ENCODE data around the gene TSPAN18. TPM values are rescaled to one million over a fixed set of nuclear protein-coding genes. Genes with fewer than 3 reads are reported as not detected.

TSPAN18 gene
- total RNA-seq, 2 experiments from 2014 or later, result 5.8 to 8.2 TPM

DNA sequence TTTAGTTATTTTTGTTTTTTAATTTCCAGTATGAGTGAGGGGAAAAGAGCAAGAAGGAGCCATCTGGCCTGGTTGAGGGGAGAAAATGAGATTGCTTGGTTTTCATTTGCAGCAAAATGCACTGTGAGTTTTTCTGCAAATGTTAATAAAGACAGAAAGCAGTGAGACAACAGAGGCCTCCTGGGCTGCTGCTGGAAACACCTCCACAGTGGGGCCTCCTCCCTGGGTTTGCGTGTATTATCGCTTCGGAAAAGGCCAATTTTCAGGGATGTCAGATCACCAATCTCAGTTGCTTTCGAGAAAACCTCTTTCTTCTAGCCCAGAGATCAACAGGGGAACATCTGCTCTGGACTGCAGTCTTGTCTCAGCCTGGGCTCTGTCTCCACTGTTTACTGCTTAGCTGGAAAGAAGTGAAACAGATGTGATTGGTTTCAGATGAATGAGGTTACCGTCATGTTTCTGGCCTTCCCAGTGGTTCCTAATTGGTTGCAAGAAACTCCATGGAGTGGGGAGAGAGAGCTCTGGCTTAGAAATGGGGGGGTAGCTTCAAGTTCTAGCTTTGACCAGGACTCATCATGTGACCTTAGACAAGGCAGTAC lies 17.3 kb downstream of the TSPAN18 start:
- CTCF ChIA-PET, result interaction anchor here (1.0 to 1.1 kb wide), 2 partner anchors 32 to 33 kb away, joined by 3 read pairs; no protein-coding TSS in a partner anchor
- Mint-ChIP-seq H3K9me3 (no peaks in the 10 kb centered on the region), H3K27me3 (no peaks in the 10 kb centered on the region), H3K36me3 (no peaks in the 10 kb centered on the region), H3K27ac (no peak overlapping the region), H3K4me3 (no peak overlapping the region), H3K4me1 (ENCODE audit: low read depth) (peaks cover 42% of the 10 kb centered on the region)
- DNase-seq, result no peak
- intact Hi-C loops (cut with micrococcal nuclease), result no loop called here
- POLR2A ChIA-PET, result no interaction called here

DNA sequence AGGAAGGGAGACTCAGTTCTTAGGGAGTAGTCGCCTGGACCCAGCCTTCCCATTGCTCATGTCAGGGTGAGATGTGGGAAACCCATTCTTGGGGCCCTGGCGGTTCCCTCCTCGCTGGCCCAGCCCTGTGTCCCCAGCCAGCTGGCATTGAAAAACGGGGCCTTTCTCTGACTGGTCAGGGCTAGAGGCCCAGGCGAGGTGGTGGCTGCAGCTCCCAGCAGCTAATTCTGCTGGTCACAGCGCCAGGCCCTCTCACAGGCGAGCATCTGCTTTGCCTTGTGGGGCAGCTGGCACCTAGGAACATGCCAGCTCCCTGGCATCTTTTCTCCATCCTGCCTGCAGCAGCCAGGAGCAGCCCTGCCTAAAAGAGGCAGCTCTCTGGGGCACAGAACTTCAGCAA lies 20.1 kb downstream of the TSPAN18 start:
- peaks cover 41% of the 10 kb centered on the region for H3K4me1 Mint-ChIP-seq (ENCODE audit: low read depth)
- DNase-seq, result no peak
- intact Hi-C loops (cut with micrococcal nuclease), result no loop called here
- ChIA-PET CTCF (interaction anchor here (0.9 to 2.2 kb wide), 5 partner anchors 21 to 182 kb away, joined by 3 to 13 read pairs (median 3); no protein-coding TSS in a partner anchor), POLR2A (interaction anchor here (1.0 to 1.8 kb wide), 2 partner anchors 12 to 18 kb away, joined by 3 to 5 read pairs; no protein-coding TSS in a partner anchor)
- no peak overlapping the region for H3K4me3 Mint-ChIP-seq
- no peaks in the 10 kb centered on the region for H3K27me3 Mint-ChIP-seq
- no peak overlapping the region for H3K27ac Mint-ChIP-seq
- H3K9me3 Mint-ChIP-seq, result no peaks in the 10 kb centered on the region
- H3K36me3 Mint-ChIP-seq, result no peaks in the 10 kb centered on the region

DNA sequence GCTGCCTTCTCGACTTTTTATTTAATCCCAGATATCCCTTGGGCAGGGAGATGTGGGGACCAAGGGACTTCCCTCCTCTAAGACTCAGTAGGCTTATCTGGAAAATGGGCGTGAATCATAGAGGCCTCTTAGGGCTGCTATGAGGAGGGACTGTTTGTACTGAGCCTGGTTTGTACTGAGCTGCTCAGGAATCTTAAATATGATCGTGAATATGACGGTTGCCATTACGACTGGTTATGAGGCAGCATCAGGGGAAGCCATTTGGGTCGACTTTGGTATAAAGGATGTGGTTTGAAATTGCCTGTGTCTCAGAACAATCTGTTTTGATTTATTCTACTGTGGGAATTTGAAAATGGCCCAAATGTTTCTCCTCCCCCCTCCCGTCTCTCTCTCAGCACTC lies 20.6 kb downstream of the TSPAN18 start:
- H3K36me3 Mint-ChIP-seq, result no peaks in the 10 kb centered on the region
- H3K9me3 Mint-ChIP-seq, result no peaks in the 10 kb centered on the region
- no peak overlapping the region for H3K27ac Mint-ChIP-seq
- ChIA-PET CTCF (interaction anchor here (1.0 to 2.2 kb wide), 3 partner anchors 28 to 182 kb away, joined by 3 to 13 read pairs (median 6); no protein-coding TSS in a partner anchor), POLR2A (interaction anchor here (1.0 to 1.8 kb wide), 2 partner anchors 12 to 18 kb away, joined by 3 to 5 read pairs; no protein-coding TSS in a partner anchor)
- peaks cover 45% of the 10 kb centered on the region for H3K4me1 Mint-ChIP-seq (ENCODE audit: low read depth)
- no peak overlapping the region for H3K4me3 Mint-ChIP-seq
- no peak for DNase-seq
- intact Hi-C loops (cut with micrococcal nuclease), result no loop called here
- no peaks in the 10 kb centered on the region for H3K27me3 Mint-ChIP-seq

DNA sequence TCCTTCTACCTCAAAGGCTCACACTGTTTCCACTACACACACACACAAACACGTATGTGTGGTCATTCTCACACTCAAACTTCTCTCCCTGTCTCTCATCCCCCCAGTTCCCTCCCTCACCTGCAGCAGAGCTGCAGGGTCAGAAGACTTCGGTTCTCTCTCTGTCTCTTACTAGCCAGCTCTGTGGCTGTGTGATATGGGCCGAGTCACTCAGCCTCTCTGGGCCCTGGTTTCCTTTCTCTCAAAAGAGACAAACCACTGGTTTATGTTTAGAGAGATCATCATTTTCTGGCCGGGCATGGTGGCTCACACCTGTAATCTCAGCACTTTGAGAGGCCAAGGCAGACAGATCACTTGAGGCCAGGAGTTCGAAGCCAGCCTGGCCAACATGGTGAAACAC lies 21.1 kb downstream of the TSPAN18 start:
- no peaks in the 10 kb centered on the region for H3K27me3 Mint-ChIP-seq
- ChIA-PET POLR2A (interaction anchor here (1.0 to 1.8 kb wide), 2 partner anchors 11 to 18 kb away, joined by 3 to 5 read pairs; no protein-coding TSS in a partner anchor), CTCF (interaction anchor here (1.8 to 2.2 kb wide), 2 partner anchors 28 to 181 kb away, joined by 6 to 13 read pairs; no protein-coding TSS in a partner anchor)
- H3K4me1 Mint-ChIP-seq (ENCODE audit: low read depth), result peaks cover 45% of the 10 kb centered on the region
- no peaks in the 10 kb centered on the region for H3K9me3 Mint-ChIP-seq
- DNase-seq, result no peak
- H3K36me3 Mint-ChIP-seq, result no peaks in the 10 kb centered on the region
- intact Hi-C loops (cut with micrococcal nuclease), result no loop called here
- no peak overlapping the region for H3K27ac Mint-ChIP-seq
- no peak overlapping the region for H3K4me3 Mint-ChIP-seq

DNA sequence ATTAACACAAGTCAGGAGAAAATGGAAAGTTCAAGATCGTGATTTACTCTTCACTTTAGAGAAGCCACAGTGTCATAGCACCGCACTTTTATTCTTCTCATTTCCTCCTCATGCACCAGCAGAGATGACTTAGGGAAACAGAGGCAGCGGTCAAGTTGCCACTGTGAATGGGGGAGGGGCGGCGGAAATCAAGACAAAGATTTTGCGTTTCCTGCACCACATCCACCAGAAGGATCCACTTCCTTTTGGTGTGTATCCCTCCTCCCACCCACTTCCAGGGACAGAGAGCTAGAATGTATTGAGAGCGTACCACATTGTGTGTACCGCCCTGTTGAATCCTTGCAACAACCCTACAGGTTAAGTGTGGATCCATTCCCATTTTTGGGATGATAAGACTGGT lies 21.8 kb downstream of the TSPAN18 start:
- no peak for DNase-seq
- Mint-ChIP-seq H3K36me3 (no peaks in the 10 kb centered on the region), H3K27ac (no peak overlapping the region), H3K27me3 (no peaks in the 10 kb centered on the region), H3K4me1 (ENCODE audit: low read depth) (peaks cover 43% of the 10 kb centered on the region), H3K9me3 (no peaks in the 10 kb centered on the region), H3K4me3 (no peak overlapping the region)
- CTCF ChIA-PET, result interaction anchor here (1.0 to 1.3 kb wide), 3 partner anchors 12 to 27 kb away, joined by 3 to 6 read pairs (median 4); no protein-coding TSS in a partner anchor
- POLR2A ChIA-PET, result no interaction called here
- intact Hi-C loops (cut with micrococcal nuclease), result no loop called here

DNA sequence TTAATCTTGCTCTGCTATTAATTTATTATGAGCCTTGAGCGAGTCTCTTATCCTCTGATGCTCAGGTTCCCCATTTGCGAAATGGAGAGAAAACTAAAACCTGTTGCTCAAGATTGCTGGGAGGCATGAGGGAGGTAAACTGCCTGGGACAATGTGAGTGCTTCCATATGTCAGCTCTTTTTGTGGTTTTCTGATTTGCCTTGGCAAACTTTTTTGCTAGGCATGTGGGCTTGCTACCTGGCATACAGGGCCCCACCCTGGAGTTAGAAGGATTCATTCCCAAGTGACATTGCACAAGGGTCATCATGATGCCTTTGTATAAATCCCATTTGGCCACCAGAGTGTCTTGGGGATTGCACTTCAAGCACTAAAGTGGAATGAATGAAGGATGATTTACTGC lies 22.4 kb downstream of the TSPAN18 start:
- Mint-ChIP-seq H3K27me3 (no peaks in the 10 kb centered on the region), H3K36me3 (no peaks in the 10 kb centered on the region), H3K27ac (no peak overlapping the region), H3K4me3 (no peak overlapping the region), H3K4me1 (ENCODE audit: low read depth) (peaks cover 39% of the 10 kb centered on the region), H3K9me3 (no peaks in the 10 kb centered on the region)
- intact Hi-C loops (cut with micrococcal nuclease), result no loop called here
- POLR2A ChIA-PET, result no interaction called here
- DNase-seq, result no peak
- CTCF ChIA-PET, result interaction anchor here (1.0 to 1.3 kb wide), 3 partner anchors 11 to 27 kb away, joined by 3 to 6 read pairs (median 4); no protein-coding TSS in a partner anchor

DNA sequence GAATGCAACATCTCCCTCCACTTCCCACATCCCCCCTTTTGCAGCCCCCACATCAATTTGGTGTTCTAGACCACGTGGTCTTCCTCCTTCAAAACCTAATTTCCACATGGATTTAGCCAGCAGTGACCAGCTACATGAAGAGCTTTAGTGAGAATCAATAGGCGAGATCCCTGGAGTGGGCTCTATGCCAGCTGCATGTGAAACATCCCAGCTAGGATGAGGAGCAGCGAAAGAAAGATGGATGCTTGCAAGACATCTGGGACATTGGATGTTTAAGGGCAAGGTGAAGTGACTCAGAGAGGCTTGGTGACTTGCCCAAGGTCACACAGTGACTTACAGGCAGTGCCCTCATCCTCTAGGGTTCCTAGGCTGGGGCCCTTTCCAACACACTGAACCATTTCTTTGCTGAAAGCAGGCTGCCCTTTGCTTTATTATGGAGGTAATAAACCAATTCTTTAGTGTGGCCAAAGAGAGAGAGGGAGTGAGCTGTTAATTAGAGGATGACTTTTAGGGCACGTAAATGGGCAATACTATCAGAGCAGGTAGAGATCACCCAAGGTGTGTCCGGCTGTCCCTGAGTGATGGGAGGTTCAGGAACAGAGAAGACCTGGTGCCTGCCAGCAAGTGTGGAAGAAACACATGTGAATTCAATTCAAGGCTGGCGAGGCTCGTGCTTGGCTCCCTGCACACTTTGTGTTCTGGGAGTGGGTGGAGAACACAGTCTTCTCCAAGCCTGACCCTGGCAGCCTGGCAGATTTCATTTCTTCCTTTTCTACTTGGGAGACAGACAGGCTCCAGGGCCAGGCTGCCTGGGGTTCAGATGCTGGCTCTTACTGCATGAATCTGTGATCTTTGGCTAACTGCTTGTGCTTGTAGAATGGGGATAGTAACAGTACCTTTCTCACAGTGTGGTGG lies 24.0 kb downstream of the TSPAN18 start:
- intact Hi-C loops (cut with micrococcal nuclease), result no loop called here
- no peaks in the 10 kb centered on the region for H3K27me3 Mint-ChIP-seq
- ChIA-PET CTCF (no interaction called here), POLR2A (no interaction called here)
- no peak overlapping the region for H3K27ac Mint-ChIP-seq
- no peaks in the 10 kb centered on the region for H3K9me3 Mint-ChIP-seq
- DNase-seq, result no peak
- peaks cover 30% of the 10 kb centered on the region for H3K4me1 Mint-ChIP-seq (ENCODE audit: low read depth)
- H3K36me3 Mint-ChIP-seq, result no peaks in the 10 kb centered on the region
- H3K4me3 Mint-ChIP-seq, result no peak overlapping the region

DNA sequence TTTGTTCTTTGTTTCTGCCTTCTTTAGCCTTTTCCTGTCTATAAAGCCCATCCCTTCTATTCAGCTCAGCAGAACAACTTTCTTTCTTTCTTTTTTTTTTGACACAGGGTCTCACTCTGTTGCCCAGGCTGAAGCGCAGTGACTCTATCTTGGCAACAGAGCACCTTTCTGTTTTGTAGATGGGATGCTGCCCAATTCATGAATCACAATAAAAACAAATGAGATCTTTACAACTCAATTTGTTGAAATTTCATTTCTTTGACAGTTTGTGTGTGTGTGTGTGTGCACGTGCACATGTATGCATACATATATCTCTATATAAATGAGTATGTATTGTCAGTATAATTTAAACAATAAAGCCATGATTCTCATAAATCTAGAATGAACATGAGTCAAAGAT lies 25.5 kb downstream of the TSPAN18 start:
- ChIA-PET CTCF (interaction anchor here (1.2 to 1.4 kb wide), 2 partner anchors 24 to 131 kb away, joined by 3 to 5 read pairs; no protein-coding TSS in a partner anchor), POLR2A (no interaction called here)
- DNase-seq, result no peak
- Mint-ChIP-seq H3K36me3 (no peaks in the 10 kb centered on the region), H3K9me3 (no peaks in the 10 kb centered on the region), H3K4me1 (ENCODE audit: low read depth) (peaks cover 19% of the 10 kb centered on the region), H3K27ac (no peak overlapping the region), H3K4me3 (no peak overlapping the region), H3K27me3 (no peaks in the 10 kb centered on the region)
- intact Hi-C loops (cut with micrococcal nuclease), result no loop called here

DNA sequence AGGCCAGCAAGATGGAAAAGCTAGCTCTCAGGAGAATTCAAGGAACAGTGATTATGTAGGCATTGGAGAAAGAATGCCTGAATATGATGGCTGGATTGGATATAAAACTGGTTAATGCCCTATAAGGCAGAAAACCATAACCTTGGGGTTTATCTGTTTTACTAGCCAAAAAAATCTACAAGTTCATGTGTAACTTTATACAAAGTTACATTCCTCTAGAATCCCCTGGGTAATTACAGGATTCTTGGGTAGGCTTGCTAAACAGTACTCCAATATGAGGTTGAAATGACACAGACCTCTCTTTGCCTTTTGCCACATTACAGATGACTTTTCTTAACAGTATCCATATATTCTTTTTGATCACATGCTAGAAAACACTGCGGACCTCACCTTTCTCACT lies 26.0 kb downstream of the TSPAN18 start:
- intact Hi-C loops (cut with micrococcal nuclease), result no loop called here
- POLR2A ChIA-PET, result no interaction called here
- no peak overlapping the region for H3K27ac Mint-ChIP-seq
- peaks cover 15% of the 10 kb centered on the region for H3K4me1 Mint-ChIP-seq (ENCODE audit: low read depth)
- CTCF ChIA-PET, result interaction anchor here (1.2 to 1.4 kb wide), 2 partner anchors 23 to 131 kb away, joined by 3 to 5 read pairs; no protein-coding TSS in a partner anchor
- H3K9me3 Mint-ChIP-seq, result peaks cover under 1% of the 10 kb centered on the region
- H3K4me3 Mint-ChIP-seq, result no peak overlapping the region
- H3K36me3 Mint-ChIP-seq, result peaks cover under 1% of the 10 kb centered on the region
- DNase-seq, result no peak
- H3K27me3 Mint-ChIP-seq, result no peaks in the 10 kb centered on the region

DNA sequence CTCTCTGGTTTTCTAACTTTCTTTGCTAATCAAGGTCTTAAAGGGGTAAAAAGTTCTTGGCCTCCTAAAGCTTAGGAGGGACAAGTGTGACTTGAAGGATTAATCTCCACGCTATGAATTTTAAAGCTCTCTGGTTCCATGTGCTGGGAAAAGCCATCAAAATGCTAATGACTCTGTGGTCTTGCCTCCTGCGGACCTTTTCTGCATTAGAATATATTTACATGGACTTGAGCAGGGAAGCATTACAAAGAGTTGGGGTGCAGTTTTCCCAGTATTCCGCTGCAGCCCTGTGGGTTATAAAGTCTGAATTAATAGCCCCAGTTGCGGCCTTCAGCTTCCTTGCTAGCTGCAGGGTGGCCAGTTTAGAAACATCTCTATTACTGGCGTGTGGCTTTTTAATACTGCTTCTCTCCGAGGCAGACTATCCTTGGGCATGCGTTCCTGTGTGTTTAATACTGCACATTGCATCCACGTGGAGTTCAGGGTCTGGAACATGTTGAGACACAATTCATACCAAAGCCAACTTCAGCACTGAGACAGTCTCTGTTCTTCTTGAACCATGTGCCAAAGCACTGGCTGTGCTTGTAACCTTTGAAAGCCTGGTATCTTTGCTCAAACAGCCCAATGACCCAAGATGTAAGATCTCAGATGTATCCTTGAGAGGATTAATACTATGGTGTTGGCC lies 27.3 kb downstream of the TSPAN18 start:
- peaks cover 9% of the 10 kb centered on the region for H3K36me3 Mint-ChIP-seq
- no peak for DNase-seq
- peaks cover 12% of the 10 kb centered on the region for H3K9me3 Mint-ChIP-seq
- CTCF ChIA-PET, result interaction anchor here (0.9 to 1.1 kb wide), 2 partner anchors 22 to 141 kb away, joined by 3 to 5 read pairs; no protein-coding TSS in a partner anchor
- no peak overlapping the region for H3K27ac Mint-ChIP-seq
- intact Hi-C loops (cut with micrococcal nuclease), result no loop called here
- POLR2A ChIA-PET, result no interaction called here
- no peak overlapping the region for H3K4me3 Mint-ChIP-seq
- no peaks in the 10 kb centered on the region for H3K27me3 Mint-ChIP-seq
- H3K4me1 Mint-ChIP-seq (ENCODE audit: low read depth), result peaks cover 7% of the 10 kb centered on the region

DNA sequence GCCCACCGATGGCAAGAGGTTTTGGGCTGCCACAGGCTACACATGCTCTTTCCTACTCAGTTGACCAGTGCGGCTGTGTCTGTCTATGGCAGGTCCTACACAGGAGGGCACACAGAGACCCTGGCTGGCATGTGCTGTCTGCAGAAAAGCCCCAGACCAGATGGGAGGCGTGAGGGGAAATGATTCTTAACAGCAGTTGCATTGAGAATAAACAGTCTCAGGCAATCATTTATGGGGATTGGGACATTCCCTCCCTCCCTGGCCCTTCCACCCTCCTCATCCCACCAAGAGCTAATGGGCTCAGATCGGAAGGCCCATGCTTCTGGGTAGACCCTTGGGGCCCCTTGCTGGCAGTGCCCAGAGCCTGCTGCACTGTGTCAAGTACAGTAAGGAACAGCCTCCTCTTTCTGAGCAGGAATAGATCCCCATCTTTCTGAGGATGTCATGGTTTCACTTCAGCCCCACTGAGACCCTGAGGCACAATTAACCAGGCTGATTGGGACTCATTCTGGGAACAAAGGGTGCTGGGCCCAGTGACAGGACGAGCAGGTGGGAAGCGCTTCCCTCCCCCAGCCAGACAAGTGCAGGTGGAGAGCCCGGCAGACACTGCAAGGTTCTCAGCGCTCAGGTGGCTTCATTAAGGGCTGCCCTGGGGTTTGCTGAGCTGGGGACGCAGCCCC lies 28.3 kb downstream of the TSPAN18 start:
- no peak overlapping the region for H3K27ac Mint-ChIP-seq
- no peak overlapping the region for H3K4me3 Mint-ChIP-seq
- no peaks in the 10 kb centered on the region for H3K27me3 Mint-ChIP-seq
- peaks cover 12% of the 10 kb centered on the region for H3K9me3 Mint-ChIP-seq
- no peak for DNase-seq
- peaks cover 10% of the 10 kb centered on the region for H3K36me3 Mint-ChIP-seq
- peaks cover 10% of the 10 kb centered on the region for H3K4me1 Mint-ChIP-seq (ENCODE audit: low read depth)
- POLR2A ChIA-PET, result no interaction called here
- intact Hi-C loops (cut with micrococcal nuclease), result no loop called here
- CTCF ChIA-PET, result interaction anchor here (0.7 kb wide), 1 partner anchor 164 kb away, joined by 3 read pairs; no protein-coding TSS in a partner anchor
